ENCODE data around the gene RANBP3. TPM values are rescaled to one million over a fixed set of nuclear protein-coding genes. Genes with fewer than 3 reads are reported as not detected.

The RANBP3 gene
- total and polyA plus RNA-seq, 8 donors: 64.6 to 91.9 (median 77.1) TPM

DNA sequence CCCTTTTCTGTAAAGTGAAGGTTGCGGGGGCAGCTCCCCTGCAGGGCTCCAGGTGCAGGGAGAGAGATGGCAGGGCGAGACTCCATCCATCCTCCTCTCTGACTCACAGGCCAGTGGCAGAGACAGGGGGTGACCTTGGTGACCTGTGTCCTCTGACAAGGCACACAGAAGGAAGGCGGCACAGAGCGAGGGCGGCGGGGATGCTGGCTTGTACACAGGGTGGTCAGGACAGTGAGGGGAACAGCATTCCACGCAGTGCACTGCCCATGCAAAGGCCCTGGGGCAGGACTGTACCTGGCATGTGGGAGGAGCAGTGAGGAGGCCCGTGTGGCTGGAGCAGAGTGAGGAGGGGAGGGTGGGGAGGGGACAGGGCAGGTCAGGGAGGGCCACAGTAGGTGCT lies 82.0 kb downstream of the RANBP3 start:
- H3K4me3 ChIP-seq: no peak overlapping the region
- intact Hi-C loops (cut with DNase I): no loop called here
- no peak for ATAC-seq

DNA sequence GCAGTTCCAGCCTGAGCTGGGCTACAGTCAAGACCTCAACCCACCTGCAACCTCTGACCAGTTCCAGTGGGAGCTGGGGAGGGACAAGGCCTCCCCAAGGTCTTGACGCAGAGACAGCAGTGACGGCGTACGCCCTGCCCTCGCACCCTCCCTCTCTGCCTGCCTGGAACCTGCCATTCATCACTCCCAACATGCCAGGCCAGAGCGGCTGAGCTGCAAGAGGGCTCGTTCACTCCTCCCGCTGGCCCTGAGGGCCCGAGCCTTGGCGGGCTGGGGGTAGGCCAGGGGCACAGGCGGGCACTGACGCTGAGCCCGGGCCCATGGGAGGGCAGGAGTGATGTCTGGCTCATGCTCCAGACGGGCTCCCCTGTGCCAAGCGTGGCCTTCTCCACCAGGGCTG lies 82.5 kb downstream of the RANBP3 start:
- Histone ChIP-seq H3K4me1 (peaks cover 0 to 5% of the 10 kb centered on the region in 2 donors), H3K4me3 (no peak overlapping the region), H3K27me3 (peaks cover 0 to 26% of the 10 kb centered on the region in 2 donors), H3K36me3 (peaks cover 0 to 40% of the 10 kb centered on the region in 2 donors), H3K27ac (no peak overlapping the region), H3K9me3 (no peaks in the 10 kb centered on the region)
- ATAC-seq: no peak
- intact Hi-C loops (cut with DNase I): no loop called here
- TF ChIP-seq, protein P1, sequence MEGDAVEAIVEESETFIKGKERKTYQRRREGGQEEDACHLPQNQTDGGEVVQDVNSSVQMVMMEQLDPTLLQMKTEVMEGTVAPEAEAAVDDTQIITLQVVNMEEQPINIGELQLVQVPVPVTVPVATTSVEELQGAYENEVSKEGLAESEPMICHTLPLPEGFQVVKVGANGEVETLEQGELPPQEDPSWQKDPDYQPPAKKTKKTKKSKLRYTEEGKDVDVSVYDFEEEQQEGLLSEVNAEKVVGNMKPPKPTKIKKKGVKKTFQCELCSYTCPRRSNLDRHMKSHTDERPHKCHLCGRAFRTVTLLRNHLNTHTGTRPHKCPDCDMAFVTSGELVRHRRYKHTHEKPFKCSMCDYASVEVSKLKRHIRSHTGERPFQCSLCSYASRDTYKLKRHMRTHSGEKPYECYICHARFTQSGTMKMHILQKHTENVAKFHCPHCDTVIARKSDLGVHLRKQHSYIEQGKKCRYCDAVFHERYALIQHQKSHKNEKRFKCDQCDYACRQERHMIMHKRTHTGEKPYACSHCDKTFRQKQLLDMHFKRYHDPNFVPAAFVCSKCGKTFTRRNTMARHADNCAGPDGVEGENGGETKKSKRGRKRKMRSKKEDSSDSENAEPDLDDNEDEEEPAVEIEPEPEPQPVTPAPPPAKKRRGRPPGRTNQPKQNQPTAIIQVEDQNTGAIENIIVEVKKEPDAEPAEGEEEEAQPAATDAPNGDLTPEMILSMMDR (IDR thresholded peaks at IDR 0.05): no peak
- no peak for DNase-seq

More for the DNA sequence above, 82.0 kb downstream of the RANBP3 start:
- peaks cover 0 to 21% of the 10 kb centered on the region in 2 donors for H3K27me3 ChIP-seq
- no peaks in the 10 kb centered on the region for H3K9me3 ChIP-seq
- DNase-seq: peak in 1 of 4 donors; percentile 75
- TF ChIP-seq, protein P1 (IDR thresholded peaks at IDR 0.05): no peak
- H3K36me3 ChIP-seq: peaks cover 0 to 44% of the 10 kb centered on the region in 2 donors
- peaks cover under 1 to 5% of the 10 kb centered on the region in 2 donors for H3K4me1 ChIP-seq
- no peak overlapping the region for H3K27ac ChIP-seq

DNA sequence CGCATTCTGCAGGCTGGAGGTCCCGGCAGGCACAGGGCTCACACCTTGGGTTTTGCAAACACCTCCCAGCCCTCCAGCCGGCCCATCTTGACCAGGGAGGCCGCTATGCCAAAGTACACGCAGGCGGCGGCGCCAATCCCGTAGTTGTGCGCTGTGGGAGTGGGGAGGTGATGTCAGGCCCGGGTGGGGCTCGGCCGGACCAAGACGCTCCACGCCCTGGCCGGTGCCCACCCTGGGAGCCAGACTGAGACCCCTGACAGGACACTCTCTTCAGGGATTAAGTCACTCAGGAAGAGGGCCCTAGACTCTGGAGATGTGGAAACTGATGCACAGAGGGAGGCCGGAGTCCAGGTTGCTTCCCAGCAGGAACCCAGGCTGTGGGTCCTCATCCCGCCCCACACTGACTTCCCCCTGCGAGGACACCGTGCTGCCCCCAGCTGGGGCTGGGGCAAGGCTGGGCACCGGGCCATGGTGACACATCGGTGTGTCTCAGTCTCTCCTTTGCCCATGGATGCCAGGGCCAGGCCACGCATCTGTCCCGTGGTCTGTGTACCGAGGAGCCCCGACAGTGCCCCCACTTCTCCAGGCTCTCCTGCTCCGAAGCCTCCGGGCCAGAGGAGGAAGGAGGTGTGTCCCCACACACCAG lies 83.1 kb downstream of the RANBP3 start:
- intact Hi-C loops (cut with DNase I): loop anchor here in 1 of 2 donors (5.0 kb wide), 1 partner anchor 88 kb away; the partner anchor contains the start of gene NRTN
- H3K9me3 ChIP-seq: no peaks in the 10 kb centered on the region

DNA sequence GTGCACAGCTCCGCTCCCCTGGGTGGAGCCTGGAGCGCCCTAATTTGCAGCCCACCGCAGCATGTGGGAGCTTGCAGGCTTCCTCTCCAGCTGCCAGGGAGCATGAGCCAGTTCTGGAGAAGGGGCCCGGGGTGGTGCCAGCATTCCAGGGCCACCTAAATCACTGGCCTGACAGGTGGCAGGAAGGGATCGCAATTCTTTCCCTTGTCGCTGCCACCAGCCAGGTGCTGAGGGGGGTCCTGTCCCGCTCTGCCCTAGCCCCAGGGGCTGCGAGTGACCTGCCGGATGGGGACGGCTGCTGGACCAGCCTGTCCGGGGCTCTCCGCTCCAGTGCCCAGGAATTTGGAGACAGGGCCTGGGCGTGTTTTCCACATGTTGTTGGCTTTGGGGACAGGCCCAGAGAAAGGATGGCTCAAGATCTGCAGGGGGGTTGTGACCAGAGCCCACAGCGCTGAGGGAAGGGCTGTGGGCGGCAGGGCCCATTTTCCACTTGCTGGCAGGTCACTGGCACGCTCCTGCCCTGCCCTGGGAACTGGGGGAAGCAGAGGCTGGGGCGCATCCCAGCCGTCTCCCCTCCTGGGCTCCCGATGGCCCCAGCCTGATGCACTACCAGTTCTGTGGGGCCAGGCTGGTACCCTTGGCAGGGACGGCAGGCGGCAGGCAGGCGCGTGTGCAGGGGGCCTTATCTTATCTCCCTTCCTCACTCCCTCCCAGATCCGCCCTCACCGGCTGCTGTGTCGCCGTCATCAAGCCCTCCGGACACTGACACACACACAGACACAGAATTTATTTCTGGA lies 83.8 kb downstream of the RANBP3 start:
- Histone ChIP-seq H3K27ac (no peak overlapping the region), H3K4me1 (peaks cover 0 to 5% of the 10 kb centered on the region in 2 donors), H3K36me3 (peaks cover 0 to 37% of the 10 kb centered on the region in 2 donors), H3K9me3 (no peaks in the 10 kb centered on the region), H3K27me3 (peaks cover 0 to 37% of the 10 kb centered on the region in 2 donors), H3K4me3 (no peak overlapping the region)
- DNase-seq: no peak
- ATAC-seq: no peak
- TF ChIP-seq, protein P1 (IDR thresholded peaks at IDR 0.05): no peak
- intact Hi-C loops (cut with DNase I): loop anchor here in 1 of 2 donors (5.0 kb wide), 1 partner anchor 87 kb away; the partner anchor contains the start of gene NRTN

More for the DNA sequence above, 83.1 kb downstream of the RANBP3 start:
- Histone ChIP-seq H3K36me3 (peaks cover 0 to 37% of the 10 kb centered on the region in 2 donors), H3K27me3 (peaks cover 0 to 30% of the 10 kb centered on the region in 2 donors), H3K27ac (no peak overlapping the region), H3K4me3 (no peak overlapping the region), H3K4me1 (peaks cover 0 to 5% of the 10 kb centered on the region in 2 donors)
- peak in 1 of 4 donors; percentile 72 for DNase-seq
- TF ChIP-seq, protein P1 (IDR thresholded peaks at IDR 0.05): no peak
- ATAC-seq: no peak
